ENCODE measurements around the gene MAML3. TPM values are rescaled to one million over a fixed set of nuclear protein-coding genes. Genes with fewer than 3 reads are reported as not detected.

The MAML3 gene
- total RNA-seq, 2 donors from 2014 or later: 11.8 to 14.6 TPM

DNA sequence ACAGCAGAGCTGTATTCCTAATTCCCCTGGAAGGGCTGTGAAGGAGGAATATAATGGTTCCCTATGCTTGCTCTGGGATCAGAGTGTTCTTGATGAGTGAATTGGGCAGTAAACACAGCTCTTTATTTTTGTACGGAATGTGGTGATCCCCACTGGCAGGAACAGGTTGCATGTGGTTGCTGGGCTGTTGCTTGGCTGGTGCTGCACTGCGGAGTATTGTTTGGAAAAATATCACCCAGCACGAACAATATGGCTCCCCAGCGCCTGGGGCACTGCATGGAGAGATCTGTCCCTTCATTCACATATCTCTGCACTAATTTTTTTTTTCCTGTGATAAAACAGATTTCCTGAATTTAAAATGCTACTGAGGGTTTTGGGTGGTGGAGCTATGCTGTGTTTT lies 368.6 kb downstream of the MAML3 start:
- intact Hi-C loops (cut with DNase I, micrococcal nuclease): no loop called here
- ATAC-seq (no peak), DNase-seq (no peak)

- intact Hi-C loops (cut with DNase I, micrococcal nuclease): no loop called here
- DNase-seq (no peak), ATAC-seq (no peak)
Observed at GRCh38 chr4:139783741-139784484, 370.1 kb downstream of the MAML3 start.

- DNase-seq (no peak), ATAC-seq (no peak)
- intact Hi-C loops (cut with DNase I, micrococcal nuclease): no loop called here
Observed at GRCh38 chr4:139782926-139783522, 371.0 kb downstream of the MAML3 start.

- no peak for DNase-seq
Observed at GRCh38 chr4:139781066-139781465, 372.9 kb downstream of the MAML3 start.

GRCh38 chr4:139779691-139780090 lies 374.3 kb downstream of the MAML3 start:
- intact Hi-C loops (cut with DNase I, micrococcal nuclease): no loop called here
- ATAC-seq (no peak), DNase-seq (no peak)

More at GRCh38 chr4:139781066-139781465, 372.9 kb downstream of the MAML3 start:
- intact Hi-C loops (cut with DNase I, micrococcal nuclease): no loop called here
- ATAC-seq: no peak

DNA sequence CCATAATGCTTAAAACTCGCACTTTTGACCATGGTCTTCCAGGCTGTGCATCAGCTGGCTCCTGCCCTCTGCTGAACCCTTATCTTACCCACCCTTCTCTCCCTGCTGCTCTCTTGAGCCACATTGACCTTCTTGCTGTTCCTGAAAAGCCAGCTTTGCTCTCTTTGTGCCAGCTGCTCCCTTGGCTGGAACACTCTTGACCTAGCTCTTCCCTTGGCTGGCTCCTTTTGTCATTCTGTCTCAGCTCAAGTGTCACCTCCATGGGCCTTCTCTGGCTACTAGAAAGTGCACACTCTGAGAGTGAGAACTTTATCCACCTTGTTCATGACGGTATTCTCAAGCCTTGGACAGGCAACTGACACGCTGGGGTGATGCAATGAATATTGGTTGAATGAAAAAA lies 376.2 kb downstream of the MAML3 start:
- ATAC-seq (no peak), DNase-seq (no peak)
- intact Hi-C loops (cut with DNase I, micrococcal nuclease): no loop called here

DNA sequence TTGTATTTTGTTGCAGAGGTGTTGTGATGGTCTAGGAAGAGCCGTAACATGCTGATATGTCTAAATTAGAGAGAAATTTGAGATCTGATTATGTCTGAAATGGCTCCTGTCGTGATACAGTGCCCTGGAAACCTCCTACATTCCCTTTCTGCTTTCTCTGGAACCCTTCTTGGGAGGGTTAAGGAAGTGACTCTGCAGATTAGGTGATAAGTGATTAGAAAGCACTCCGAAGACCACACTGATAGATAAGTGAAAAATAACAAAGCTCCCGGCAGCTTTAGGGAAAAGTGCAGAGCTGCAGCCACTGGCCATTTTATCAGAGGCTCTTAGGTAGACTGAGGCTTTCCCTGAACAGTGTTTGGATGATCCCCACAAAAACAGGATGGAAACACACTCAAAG lies 377.7 kb downstream of the MAML3 start:
- no peak for ATAC-seq

GRCh38 chr4:139774759-139775487 lies 379.1 kb downstream of the MAML3 start:
- DNase-seq: no peak
- peak; percentile 85 for ATAC-seq
- intact Hi-C loops (cut with DNase I, micrococcal nuclease): no loop called here

More for the DNA sequence above, 377.7 kb downstream of the MAML3 start:
- intact Hi-C loops (cut with DNase I, micrococcal nuclease): no loop called here
- DNase-seq: no peak

GRCh38 chr4:139773560-139774318 lies 380.2 kb downstream of the MAML3 start:
- intact Hi-C loops (cut with DNase I, micrococcal nuclease): no loop called here

DNA sequence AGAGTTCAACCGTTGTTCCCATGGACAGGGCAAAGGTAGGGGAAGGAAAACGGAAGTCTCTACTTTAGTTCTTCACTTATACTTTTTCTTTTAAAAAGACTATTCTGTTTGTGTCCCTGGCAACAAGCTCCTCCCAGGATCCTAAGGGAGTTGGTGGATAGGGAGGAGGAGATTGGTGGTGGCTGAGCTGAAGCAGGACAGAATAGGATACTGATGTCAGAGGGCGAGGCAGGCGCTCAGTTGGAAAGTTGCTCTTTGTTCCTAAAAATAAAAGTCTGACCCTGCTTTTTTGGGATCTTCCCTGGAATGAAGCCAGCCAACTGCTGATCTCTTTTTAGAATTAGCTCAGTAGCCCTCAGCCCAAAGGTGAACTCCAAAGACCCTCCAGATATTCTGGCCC lies 383.6 kb downstream of the MAML3 start:
- intact Hi-C loops (cut with DNase I, micrococcal nuclease): no loop called here
- DNase-seq: no peak
- no peak for ATAC-seq

More at GRCh38 chr4:139773560-139774318, 380.2 kb downstream of the MAML3 start:
- ATAC-seq (no peak), DNase-seq (no peak)

GRCh38 chr4:139769364-139769763 lies 384.6 kb downstream of the MAML3 start:
- intact Hi-C loops (cut with DNase I, micrococcal nuclease): no loop called here
- DNase-seq (no peak), ATAC-seq (peak; percentile 90)

DNA sequence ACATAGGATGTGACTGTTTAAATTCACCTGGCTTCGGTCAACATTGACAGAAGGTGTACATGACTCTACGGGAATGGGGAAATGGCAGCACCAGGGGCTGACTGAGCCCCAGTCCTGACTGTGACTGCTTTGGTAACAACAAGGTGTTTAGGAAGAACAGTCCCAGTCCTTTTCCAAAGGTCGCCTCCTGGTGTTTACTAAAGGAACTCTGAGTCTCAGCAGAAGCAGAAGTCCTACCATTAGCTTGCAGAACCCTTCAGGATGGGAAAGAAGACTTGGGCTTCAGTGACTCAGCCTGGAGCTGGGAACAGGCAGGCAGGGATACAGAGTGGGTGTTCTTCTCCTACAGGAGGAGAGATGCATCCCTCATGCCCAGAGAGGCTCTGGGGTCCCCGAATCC lies 385.1 kb downstream of the MAML3 start:
- ATAC-seq (peak; percentile 19), DNase-seq (no peak)
- intact Hi-C loops (cut with DNase I, micrococcal nuclease): no loop called here

GRCh38 chr4:139768366-139768765 lies 385.6 kb downstream of the MAML3 start:
- ATAC-seq (no peak), DNase-seq (no peak)
- intact Hi-C loops (cut with DNase I, micrococcal nuclease): no loop called here

DNA sequence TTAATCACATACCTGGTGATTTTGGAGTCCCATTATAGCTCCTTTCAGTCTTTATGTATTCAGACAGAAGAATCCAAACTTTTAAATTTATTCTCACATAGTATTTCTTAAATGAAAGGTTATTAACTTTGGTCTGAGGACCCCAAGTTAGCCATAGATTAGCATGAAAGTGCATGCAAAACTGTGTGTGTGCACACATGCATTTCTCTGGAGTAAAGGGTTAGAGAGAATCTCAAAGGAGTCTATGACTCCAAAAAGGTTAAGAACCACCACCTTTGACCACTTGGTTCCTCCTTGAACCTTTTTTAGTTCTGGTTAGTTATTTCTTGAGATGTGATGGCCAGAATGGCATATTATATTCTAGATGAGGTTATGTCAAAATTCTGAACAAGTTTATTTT lies 386.4 kb downstream of the MAML3 start:
- intact Hi-C loops (cut with DNase I, micrococcal nuclease): no loop called here
- DNase-seq (no peak), ATAC-seq (no peak)

DNA sequence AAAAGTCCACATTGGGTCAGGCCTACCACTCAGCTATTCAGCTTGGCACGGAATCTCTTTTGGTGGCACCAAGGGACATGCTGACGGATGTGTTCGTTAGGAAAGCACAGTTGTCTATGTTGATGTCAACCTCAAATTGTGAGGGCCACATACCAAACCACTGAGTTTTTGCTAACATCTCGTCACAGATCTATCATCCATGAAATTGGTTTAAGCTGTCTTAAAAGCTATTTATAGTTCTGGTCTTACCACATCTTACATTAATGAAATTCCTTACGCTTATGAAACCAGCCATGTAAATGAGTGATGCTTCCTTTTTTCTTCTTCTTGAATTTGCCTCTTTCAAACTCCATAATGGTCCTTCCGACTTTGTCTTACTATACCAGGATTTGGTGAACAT lies 386.8 kb downstream of the MAML3 start:
- ATAC-seq: no peak
- no peak for DNase-seq
- intact Hi-C loops (cut with DNase I, micrococcal nuclease): no loop called here

GRCh38 chr4:139764686-139765310 lies 389.2 kb downstream of the MAML3 start:
- DNase-seq (no peak), ATAC-seq (no peak)
- intact Hi-C loops (cut with DNase I, micrococcal nuclease): no loop called here

GRCh38 chr4:139764182-139764581 lies 389.8 kb downstream of the MAML3 start:
- DNase-seq (no peak), ATAC-seq (peak; percentile 71)
- intact Hi-C loops (cut with DNase I, micrococcal nuclease): no loop called here

GRCh38 chr4:139763672-139764071 lies 390.3 kb downstream of the MAML3 start:
- DNase-seq (no peak), ATAC-seq (peak; percentile 65)
- intact Hi-C loops (cut with DNase I, micrococcal nuclease): no loop called here

- intact Hi-C loops (cut with DNase I, micrococcal nuclease): no loop called here
- no peak for DNase-seq
- no peak for ATAC-seq
Observed at GRCh38 chr4:139763205-139763604, 390.8 kb downstream of the MAML3 start.
